Loucy (cell line): ENCODE results near the gene ANKRD35.

Experiments used
- CTCF ChIP-seq: fragments of 200-600 bp; sonication (generic); conservative IDR thresholded peaks from 2 replicates; pipeline ENCODE4 v1.5.1; 2014; ENCODE audit warnings: mild to moderate bottlenecking, antibody characterized with exemption, low read length
- EZH2phosphoT487 ChIP-seq: fragments of 200-600 bp; IDR thresholded peaks from 2 replicates; pipeline ENCODE4 v1.6.1; 2018; ENCODE audit warnings: antibody characterized with exemption, mild to moderate bottlenecking, moderate library complexity, borderline replicate concordance

GRCh38 chr1:145885738-145886287, at the start of gene ANKRD35:
- TF ChIP-seq CTCF (no peak), EZH2phosphoT487 (no peak)
